K562 (cell line): ENCODE measurements around the gene RCSD1. TPM values are rescaled to one million over a fixed set of nuclear protein-coding genes. Genes with fewer than 3 reads are reported as not detected.

ENCODE experiments used
- EGR1 ChIP-seq: fragments of 450-650 bp; conservative IDR thresholded peaks from 2 replicates; pipeline ENCODE4 v1.6.1; 2017; ENCODE audit warnings: mild to moderate bottlenecking
- ETS2 ChIP-seq: IDR thresholded peaks from 2 replicates; pipeline ENCODE4 v1.6.1; 2016; ENCODE audit warnings: borderline replicate concordance, missing genetic modification characterization, mild to moderate bottlenecking, moderate library complexity, missing compliant biosample characterization; ENCODE audit not compliant: poor library complexity, severe bottlenecking
- HLTF ChIP-seq: fragments of 450-650 bp; IDR thresholded peaks from 2 replicates; pipeline ENCODE4 v1.6.1; 2016
- JUNB ChIP-seq: fragments of 450-650 bp; formaldehyde crosslinking; conservative IDR thresholded peaks from 2 replicates; pipeline ENCODE4 v1.4.0; 2020; ENCODE audit warnings: mild to moderate bottlenecking
- KDM5B ChIP-seq: fragments of 200-600 bp; sonication (generic); IDR thresholded peaks from 2 replicates; pipeline ENCODE4 v1.6.1; 2012; ENCODE audit warnings: low read depth, mild to moderate bottlenecking, moderate library complexity, low read length, control low read depth, inconsistent platforms; ENCODE audit not compliant: insufficient replicate concordance
- KLF16 ChIP-seq: IDR thresholded peaks from 2 replicates; pipeline ENCODE4 v1.6.1; 2016; ENCODE audit warnings: antibody characterized with exemption
- MCM2 ChIP-seq: fragments of 450-650 bp; IDR thresholded peaks from 2 replicates; pipeline ENCODE4 v1.6.1; 2017; ENCODE audit warnings: low read depth, mild to moderate bottlenecking
- MECOM ChIP-seq: fragments of 250-450 bp; sonication (Bioruptor Pico); IDR thresholded peaks from 2 replicates; pipeline ENCODE4 v1.8.0; 2022; ENCODE audit warnings: inconsistent platforms
- NONO ChIP-seq, 2 experiments: fragments of 200-400 bp in 1 of 2; fragments of 450-650 bp in 1 of 2; formaldehyde crosslinking in 1 of 2; IDR thresholded peaks; 2 replicates each; pipeline ENCODE4 v1.6.1; 2017; ENCODE audit warnings: low read depth in 2 of 2, mild to moderate bottlenecking in 2 of 2, moderate library complexity in 2 of 2, low read length in 1 of 2
- NR2C2 ChIP-seq, 2 experiments: fragments of 200-800 bp in 1 of 2; sonication (Bioruptor generic) in 1 of 2; sonication (generic) in 1 of 2; formaldehyde crosslinking in 1 of 2; IDR thresholded peaks; 2 replicates each; pipeline versions ENCODE4 v1.6.1 to v1.8.0; 2016 to 2022; ENCODE audit warnings: mild to moderate bottlenecking in 1 of 2, missing compliant biosample characterization in 1 of 2, missing genetic modification characterization in 1 of 2, missing genetic modification reagents in 1 of 2
- RB1 ChIP-seq: fragments of 450-650 bp; IDR thresholded peaks from 2 replicates; pipeline ENCODE4 v1.6.1; 2017; ENCODE audit warnings: low read depth, mild to moderate bottlenecking
- RBM15 ChIP-seq: fragments of 200-400 bp; formaldehyde crosslinking; IDR thresholded peaks from 2 replicates; pipeline ENCODE4 v1.6.1; 2018; ENCODE audit warnings: mild to moderate bottlenecking, low read length, moderate library complexity; ENCODE audit not compliant: insufficient read depth
- SIRT6 ChIP-seq: IDR thresholded peaks from one replicate; pipeline ENCODE4 v1.6.1; 2012; ENCODE audit warnings: low read depth, mild to moderate bottlenecking, control low read depth, inconsistent platforms, low read length, moderate library complexity
- TARDBP ChIP-seq: fragments of 450-650 bp; IDR thresholded peaks from 2 replicates; pipeline ENCODE4 v1.6.1; 2016
- WHSC1 ChIP-seq: IDR thresholded peaks from one replicate; pipeline ENCODE4 v1.6.1; 2012; ENCODE audit warnings: low read length, control low read depth, inconsistent platforms
- ZFP30 ChIP-seq: fragments of 250-450 bp; sonication (Bioruptor Pico); IDR thresholded peaks from 2 replicates; pipeline ENCODE4 v1.8.0; 2022; ENCODE audit warnings: moderate library complexity, mild to moderate bottlenecking, inconsistent platforms, borderline replicate concordance
- ZNF133 ChIP-seq: fragments of 250-450 bp; sonication (Bioruptor Pico); IDR thresholded peaks from 2 replicates; pipeline ENCODE4 v1.4.0; 2020; ENCODE audit warnings: mild to moderate bottlenecking
- ZNF146 ChIP-seq: IDR thresholded peaks from one replicate; pipeline ENCODE4 v1.6.1; 2018; ENCODE audit warnings: missing compliant biosample characterization; ENCODE audit not compliant: unreplicated experiment
- ZNF780A ChIP-seq: fragments of 250-450 bp; sonication (Bioruptor Pico); IDR thresholded peaks from 2 replicates; pipeline ENCODE4 v1.5.0; 2021; ENCODE audit warnings: mild to moderate bottlenecking
- polyA plus RNA-seq, 8 experiments: library from polyadenylated mRNA; depleted of rRNA in 4 of 8; stranded (reverse) in 5 of 8; unstranded in 3 of 8; fragments of >200 nt; fragmentation: Nextera tagmentation in 2 of 8; fragmentation: Illumina TruSeq in 1 of 8; extraction: Ambion mirVana in 2 of 8; extraction: Trizol in 1 of 8; gene quantifications; 2 replicates each; pipeline versions ENCODE4 v1.2.1 to v1.2.3, GENCODE V29; 2011 to 2014; ENCODE audit warnings: inconsistent platforms in 1 of 8, missing spikeins in 1 of 8
- total RNA-seq, 7 experiments: library from RNA; depleted of rRNA in 6 of 7; stranded (reverse); fragments of >200 nt in 6 of 7; fragmentation: Illumina TruSeq in 2 of 7; extraction: Trizol in 2 of 7; gene quantifications; 2 replicates each; pipeline versions ENCODE4 v1.2.1 to v1.2.3, GENCODE V29; 2011 to 2021; ENCODE audit warnings: low replicate concordance in 1 of 7
- TF ChIP-seq, protein P1 (sequence below): fragments of 450-650 bp; formaldehyde crosslinking; IDR thresholded peaks from 2 replicates; pipeline ENCODE4 v1.4.0; 2020; ENCODE audit warnings: mild to moderate bottlenecking, moderate library complexity
- TF ChIP-seq, protein P2 (sequence below): sonication (generic); formaldehyde crosslinking; IDR thresholded peaks from 2 replicates; pipeline ENCODE4 v1.8.1; 2023; ENCODE audit warnings: mild to moderate bottlenecking, missing genetic modification reagents
- TF ChIP-seq, protein P3 (sequence below): fragments of 450-650 bp; IDR thresholded peaks from 2 replicates; pipeline ENCODE4 v1.6.1; 2016; ENCODE audit warnings: borderline replicate concordance

The RCSD1 gene
- total and polyA plus RNA-seq, 9 of the 15 experiments (the other 6 are each of a cell fraction or from before 2014, with no cell fraction given): 7.8 to 69.8 (median 45.3) TPM

DNA sequence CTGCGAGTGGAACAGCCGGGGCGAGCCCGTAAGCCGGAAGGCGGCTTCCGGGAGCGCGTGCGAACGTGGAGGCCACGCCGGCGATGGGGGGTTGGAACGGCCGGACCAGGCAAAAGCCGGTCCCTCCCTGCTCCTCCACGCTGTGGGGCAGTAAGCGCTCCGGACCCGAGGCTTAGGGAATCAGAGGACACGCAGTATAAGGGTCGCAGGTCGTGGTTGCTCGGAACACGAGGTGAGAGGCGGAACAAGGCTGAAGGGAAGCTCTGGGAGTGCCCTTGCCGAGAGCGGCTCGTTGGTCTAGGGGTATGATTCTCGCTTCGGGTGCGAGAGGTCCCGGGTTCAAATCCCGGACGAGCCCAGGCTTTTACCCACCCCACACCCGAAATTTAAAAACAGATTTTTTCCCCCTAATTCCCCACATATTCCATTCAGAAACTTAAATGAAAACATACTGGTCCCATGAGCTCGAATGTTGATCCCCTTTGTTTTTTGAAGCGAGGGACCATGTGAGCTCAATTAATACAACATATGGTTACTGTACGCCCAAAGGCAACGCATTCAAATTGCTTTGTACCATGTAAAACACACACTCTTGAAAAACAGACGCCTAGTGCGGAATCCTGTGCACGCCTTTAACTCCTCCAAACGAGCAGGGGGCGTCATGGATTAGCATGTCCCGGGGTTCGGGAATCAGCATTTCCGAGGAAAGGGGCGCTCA lies 84.6 kb downstream of the RCSD1 start (continued):
- TF ChIP-seq, protein P1, sequence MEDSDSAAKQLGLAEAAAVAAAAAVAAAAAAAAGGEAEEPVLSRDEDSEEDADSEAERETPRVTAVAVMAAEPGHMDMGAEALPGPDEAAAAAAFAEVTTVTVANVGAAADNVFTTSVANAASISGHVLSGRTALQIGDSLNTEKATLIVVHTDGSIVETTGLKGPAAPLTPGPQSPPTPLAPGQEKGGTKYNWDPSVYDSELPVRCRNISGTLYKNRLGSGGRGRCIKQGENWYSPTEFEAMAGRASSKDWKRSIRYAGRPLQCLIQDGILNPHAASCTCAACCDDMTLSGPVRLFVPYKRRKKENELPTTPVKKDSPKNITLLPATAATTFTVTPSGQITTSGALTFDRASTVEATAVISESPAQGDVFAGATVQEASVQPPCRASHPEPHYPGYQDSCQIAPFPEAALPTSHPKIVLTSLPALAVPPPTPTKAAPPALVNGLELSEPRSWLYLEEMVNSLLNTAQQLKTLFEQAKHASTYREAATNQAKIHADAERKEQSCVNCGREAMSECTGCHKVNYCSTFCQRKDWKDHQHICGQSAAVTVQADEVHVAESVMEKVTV: peak; percentile 28; the same call in 1 of the 2 replicates
- TF ChIP-seq HLTF (peak; percentile 97), NR2C2 (CRISPR knock-in tag; IDR thresholded peaks at IDR 0.05) (peak; percentile 91), NR2C2 (tag; IDR thresholded peaks at IDR 0.05) (peak; percentile 93), SIRT6 (no peak), TARDBP (peak; percentile 90), KLF16 (no peak), ZFP30 (no peak), ZNF780A (CRISPR knock-in tag) (no peak), ZNF146 (CRISPR knock-in tag) (no peak), MCM2 (no peak), JUNB (0 out of 2 replicates have a peak, but pooled peaks have one; percentile 45), MECOM (CRISPR knock-in tag) (peak; percentile 48; the same call in 1 of the 2 replicates), RB1 (peak; percentile 94; the same call in 1 of the 2 replicates), RBM15 (no peak), KDM5B (peak; percentile 59), ZNF133 (CRISPR knock-in tag) (peak; percentile 85; the same call in 1 of the 2 replicates), ETS2 (tag) (peak; percentile 43), NONO (IDR thresholded peaks at IDR 0.05; ENCODE audit: low read depth in 2 of 2, low read length in 1 of 2) (peak; percentile 3 to 79; a peak in 1 of 4 replicates), WHSC1 (no peak), EGR1 (0 out of 2 replicates have a peak, but pooled peaks have one; percentile 5)
- TF ChIP-seq, protein P2, sequence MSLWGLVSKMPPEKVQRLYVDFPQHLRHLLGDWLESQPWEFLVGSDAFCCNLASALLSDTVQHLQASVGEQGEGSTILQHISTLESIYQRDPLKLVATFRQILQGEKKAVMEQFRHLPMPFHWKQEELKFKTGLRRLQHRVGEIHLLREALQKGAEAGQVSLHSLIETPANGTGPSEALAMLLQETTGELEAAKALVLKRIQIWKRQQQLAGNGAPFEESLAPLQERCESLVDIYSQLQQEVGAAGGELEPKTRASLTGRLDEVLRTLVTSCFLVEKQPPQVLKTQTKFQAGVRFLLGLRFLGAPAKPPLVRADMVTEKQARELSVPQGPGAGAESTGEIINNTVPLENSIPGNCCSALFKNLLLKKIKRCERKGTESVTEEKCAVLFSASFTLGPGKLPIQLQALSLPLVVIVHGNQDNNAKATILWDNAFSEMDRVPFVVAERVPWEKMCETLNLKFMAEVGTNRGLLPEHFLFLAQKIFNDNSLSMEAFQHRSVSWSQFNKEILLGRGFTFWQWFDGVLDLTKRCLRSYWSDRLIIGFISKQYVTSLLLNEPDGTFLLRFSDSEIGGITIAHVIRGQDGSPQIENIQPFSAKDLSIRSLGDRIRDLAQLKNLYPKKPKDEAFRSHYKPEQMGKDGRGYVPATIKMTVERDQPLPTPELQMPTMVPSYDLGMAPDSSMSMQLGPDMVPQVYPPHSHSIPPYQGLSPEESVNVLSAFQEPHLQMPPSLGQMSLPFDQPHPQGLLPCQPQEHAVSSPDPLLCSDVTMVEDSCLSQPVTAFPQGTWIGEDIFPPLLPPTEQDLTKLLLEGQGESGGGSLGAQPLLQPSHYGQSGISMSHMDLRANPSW: peak; percentile 92
- TF ChIP-seq, protein P3, sequence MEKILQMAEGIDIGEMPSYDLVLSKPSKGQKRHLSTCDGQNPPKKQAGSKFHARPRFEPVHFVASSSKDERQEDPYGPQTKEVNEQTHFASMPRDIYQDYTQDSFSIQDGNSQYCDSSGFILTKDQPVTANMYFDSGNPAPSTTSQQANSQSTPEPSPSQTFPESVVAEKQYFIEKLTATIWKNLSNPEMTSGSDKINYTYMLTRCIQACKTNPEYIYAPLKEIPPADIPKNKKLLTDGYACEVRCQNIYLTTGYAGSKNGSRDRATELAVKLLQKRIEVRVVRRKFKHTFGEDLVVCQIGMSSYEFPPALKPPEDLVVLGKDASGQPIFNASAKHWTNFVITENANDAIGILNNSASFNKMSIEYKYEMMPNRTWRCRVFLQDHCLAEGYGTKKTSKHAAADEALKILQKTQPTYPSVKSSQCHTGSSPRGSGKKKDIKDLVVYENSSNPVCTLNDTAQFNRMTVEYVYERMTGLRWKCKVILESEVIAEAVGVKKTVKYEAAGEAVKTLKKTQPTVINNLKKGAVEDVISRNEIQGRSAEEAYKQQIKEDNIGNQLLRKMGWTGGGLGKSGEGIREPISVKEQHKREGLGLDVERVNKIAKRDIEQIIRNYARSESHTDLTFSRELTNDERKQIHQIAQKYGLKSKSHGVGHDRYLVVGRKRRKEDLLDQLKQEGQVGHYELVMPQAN: peak; percentile 94
